K562 treated with DMSO at 1 percent for 24 hours (cell line): ENCODE results near the gene CGNL1. TPM values are rescaled to one million over a fixed set of nuclear protein-coding genes. Genes with fewer than 3 reads are reported as not detected.

Experiments used
- total RNA-seq: library from RNA; unstranded; fragments of 300-600 nt; gene quantifications from 2 replicates; pipeline ENCODE4 v1.2.3, GENCODE V29; 2022; ENCODE audit warnings: low read depth; ENCODE audit not compliant: insufficient read depth

Gene CGNL1, protein sequence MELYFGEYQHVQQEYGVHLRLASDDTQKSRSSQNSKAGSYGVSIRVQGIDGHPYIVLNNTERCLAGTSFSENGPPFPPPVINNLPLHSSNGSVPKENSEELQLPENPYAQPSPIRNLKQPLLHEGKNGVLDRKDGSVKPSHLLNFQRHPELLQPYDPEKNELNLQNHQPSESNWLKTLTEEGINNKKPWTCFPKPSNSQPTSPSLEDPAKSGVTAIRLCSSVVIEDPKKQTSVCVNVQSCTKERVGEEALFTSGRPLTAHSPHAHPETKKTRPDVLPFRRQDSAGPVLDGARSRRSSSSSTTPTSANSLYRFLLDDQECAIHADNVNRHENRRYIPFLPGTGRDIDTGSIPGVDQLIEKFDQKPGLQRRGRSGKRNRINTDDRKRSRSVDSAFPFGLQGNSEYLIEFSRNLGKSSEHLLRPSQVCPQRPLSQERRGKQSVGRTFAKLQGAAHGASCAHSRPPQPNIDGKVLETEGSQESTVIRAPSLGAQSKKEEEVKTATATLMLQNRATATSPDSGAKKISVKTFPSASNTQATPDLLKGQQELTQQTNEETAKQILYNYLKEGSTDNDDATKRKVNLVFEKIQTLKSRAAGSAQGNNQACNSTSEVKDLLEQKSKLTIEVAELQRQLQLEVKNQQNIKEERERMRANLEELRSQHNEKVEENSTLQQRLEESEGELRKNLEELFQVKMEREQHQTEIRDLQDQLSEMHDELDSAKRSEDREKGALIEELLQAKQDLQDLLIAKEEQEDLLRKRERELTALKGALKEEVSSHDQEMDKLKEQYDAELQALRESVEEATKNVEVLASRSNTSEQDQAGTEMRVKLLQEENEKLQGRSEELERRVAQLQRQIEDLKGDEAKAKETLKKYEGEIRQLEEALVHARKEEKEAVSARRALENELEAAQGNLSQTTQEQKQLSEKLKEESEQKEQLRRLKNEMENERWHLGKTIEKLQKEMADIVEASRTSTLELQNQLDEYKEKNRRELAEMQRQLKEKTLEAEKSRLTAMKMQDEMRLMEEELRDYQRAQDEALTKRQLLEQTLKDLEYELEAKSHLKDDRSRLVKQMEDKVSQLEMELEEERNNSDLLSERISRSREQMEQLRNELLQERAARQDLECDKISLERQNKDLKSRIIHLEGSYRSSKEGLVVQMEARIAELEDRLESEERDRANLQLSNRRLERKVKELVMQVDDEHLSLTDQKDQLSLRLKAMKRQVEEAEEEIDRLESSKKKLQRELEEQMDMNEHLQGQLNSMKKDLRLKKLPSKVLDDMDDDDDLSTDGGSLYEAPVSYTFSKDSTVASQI
- total RNA-seq = not detected in 2 replicates

GRCh38 chr15:57375827-57376695, at the start of gene CGNL1:
Gene CGNL1 (plus strand): TSS chr15:57376505. CDS start chr15:57438000, 61,495 bp downstream.

GRCh38 chr15:57591822-57592367, 215.6 kb downstream of the CGNL1 start, which contains the start of gene MYZAP:
Gene MYZAP (plus strand): TSS chr15:57591904. CDS start chr15:57592035, 131 bp downstream.

Other genes with a start within 250 kb of the CGNL1 start
- not detected in 2 replicates for gene MYZAP, start 215.4 kb downstream of the CGNL1 start, total RNA-seq